ENCODE data around the gene NHSL1.
A peak's percentile ranks its signal among the peaks of the same experiment; 100 is the strongest.
"Not testable (repeated sequence)": the region's sequence is repeated elsewhere in the genome, so short reads cannot be mapped to it uniquely, and the experiment has no call there.

Gene NHSL1

GRCh38 chr6:138429761-138430160 lies 69.5 kb downstream of the NHSL1 start:
- H3K4me3 ChIP-seq (ENCODE audit: low read length) = no peak overlapping the region
- TF ChIP-seq CTCF (conservative IDR thresholded peaks at IDR 0.05; ENCODE audit: low read length) = no peak
- DNase-seq (ENCODE audit: low read depth) = no peak

- TF ChIP-seq CTCF (conservative IDR thresholded peaks at IDR 0.05; ENCODE audit: low read length) = peak; percentile 73
- peak; percentile 71 for DNase-seq (ENCODE audit: low read depth)
- no peak overlapping the region for H3K4me3 ChIP-seq (ENCODE audit: low read length)
Measured at GRCh38 chr6:138428944-138429598, 70.2 kb downstream of the NHSL1 start.

GRCh38 chr6:138427701-138428100 lies 71.6 kb downstream of the NHSL1 start:
- H3K4me3 ChIP-seq (ENCODE audit: low read length) = no peak overlapping the region
- DNase-seq (ENCODE audit: low read depth) = no peak
- no peak for TF ChIP-seq CTCF (conservative IDR thresholded peaks at IDR 0.05; ENCODE audit: low read length)

GRCh38 chr6:138426500-138427123 lies 72.7 kb downstream of the NHSL1 start:
- no peak for DNase-seq (ENCODE audit: low read depth)
- TF ChIP-seq CTCF (conservative IDR thresholded peaks at IDR 0.05; ENCODE audit: low read length) = no peak
- no peak overlapping the region for H3K4me3 ChIP-seq (ENCODE audit: low read length)

GRCh38 chr6:138425256-138425655 lies 74.0 kb downstream of the NHSL1 start:
- not testable (repeated sequence) for H3K4me3 ChIP-seq (ENCODE audit: low read length)

GRCh38 chr6:138424004-138424904 lies 75.0 kb downstream of the NHSL1 start:
- no peak overlapping the region for H3K4me3 ChIP-seq (ENCODE audit: low read length)
- TF ChIP-seq CTCF (conservative IDR thresholded peaks at IDR 0.05; ENCODE audit: low read length) = no peak
- no peak for DNase-seq (ENCODE audit: low read depth)

More at GRCh38 chr6:138425256-138425655, 74.0 kb downstream of the NHSL1 start:
- DNase-seq (ENCODE audit: low read depth) = not testable (repeated sequence)

- H3K4me3 ChIP-seq (ENCODE audit: low read length) = no peak overlapping the region
- no peak for DNase-seq (ENCODE audit: low read depth)
- no peak for TF ChIP-seq CTCF (conservative IDR thresholded peaks at IDR 0.05; ENCODE audit: low read length)
Measured at GRCh38 chr6:138422861-138423260, 76.4 kb downstream of the NHSL1 start.

Measured in AG10803 (cell line).